ENCODE measurements around the gene UFSP1. TPM values are rescaled to one million over a fixed set of nuclear protein-coding genes. Genes with fewer than 3 reads are reported as not detected.
"Not testable (repeated sequence)": the region's sequence is repeated elsewhere in the genome, so short reads cannot be mapped to it uniquely, and the experiment has no call there.

UFSP1 gene
- total RNA-seq, 1 experiment from 2014 or later = 1.8 TPM

DNA sequence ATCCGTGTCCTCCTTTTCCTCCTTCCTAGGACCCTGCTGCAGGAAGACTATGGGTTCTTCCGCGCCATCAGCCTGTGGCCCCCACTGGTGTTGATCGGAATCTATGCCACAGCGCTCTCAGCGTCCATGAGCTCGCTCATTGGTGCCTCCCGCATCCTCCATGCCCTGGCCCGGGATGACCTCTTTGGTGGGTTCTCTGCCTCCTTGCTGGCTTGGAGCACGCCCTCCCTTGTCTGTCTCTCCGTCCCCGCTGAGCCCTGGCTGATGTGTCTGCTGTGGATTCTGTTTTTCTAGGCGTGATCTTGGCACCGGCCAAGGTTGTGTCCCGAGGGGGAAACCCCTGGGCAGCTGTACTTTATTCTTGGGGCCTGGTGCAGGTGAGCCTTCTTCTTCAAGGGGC lies 29.7 kb downstream of the UFSP1 start:
- no peak for DNase-seq (ENCODE audit: low spot score)

DNA sequence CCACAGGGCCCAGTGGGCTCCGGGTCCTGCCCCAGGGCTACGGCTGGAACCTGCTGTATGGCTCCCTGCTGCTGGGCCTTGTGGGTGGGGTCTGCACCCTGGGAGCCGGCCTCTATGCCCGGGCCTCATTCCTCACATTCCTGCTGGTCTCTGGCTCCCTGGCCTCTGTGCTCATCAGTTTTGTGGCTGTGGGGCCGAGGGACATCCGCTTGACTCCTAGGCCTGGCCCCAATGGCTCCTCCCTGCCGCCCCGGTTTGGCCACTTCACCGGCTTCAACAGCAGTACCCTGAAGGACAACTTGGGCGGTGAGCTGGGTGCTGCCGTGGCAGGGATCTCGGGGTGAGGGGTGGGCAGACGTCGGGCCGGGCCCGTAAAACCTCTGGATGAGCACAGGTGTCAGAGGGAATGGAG lies 32.6 kb downstream of the UFSP1 start:
- no peak for DNase-seq (ENCODE audit: low spot score)

DNA sequence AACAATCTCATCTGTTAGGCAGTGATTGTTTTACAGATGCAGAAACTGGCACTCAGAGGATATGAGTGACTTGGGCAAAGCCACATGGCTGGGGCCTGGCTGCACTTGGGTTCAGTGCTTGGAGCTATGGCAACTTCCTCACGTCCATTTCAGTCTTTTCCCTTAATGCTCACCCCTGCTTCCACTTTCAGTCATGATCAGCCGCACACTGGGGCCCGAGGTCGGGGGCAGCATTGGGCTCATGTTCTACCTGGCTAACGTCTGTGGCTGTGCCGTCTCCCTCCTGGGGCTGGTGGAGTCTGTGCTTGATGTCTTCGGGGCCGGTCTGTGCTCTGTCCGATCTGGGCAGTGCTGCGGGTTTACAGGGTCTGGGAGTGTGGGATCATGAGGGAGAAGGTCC lies 34.0 kb downstream of the UFSP1 start:
- DNase-seq (ENCODE audit: low spot score) = no peak

DNA sequence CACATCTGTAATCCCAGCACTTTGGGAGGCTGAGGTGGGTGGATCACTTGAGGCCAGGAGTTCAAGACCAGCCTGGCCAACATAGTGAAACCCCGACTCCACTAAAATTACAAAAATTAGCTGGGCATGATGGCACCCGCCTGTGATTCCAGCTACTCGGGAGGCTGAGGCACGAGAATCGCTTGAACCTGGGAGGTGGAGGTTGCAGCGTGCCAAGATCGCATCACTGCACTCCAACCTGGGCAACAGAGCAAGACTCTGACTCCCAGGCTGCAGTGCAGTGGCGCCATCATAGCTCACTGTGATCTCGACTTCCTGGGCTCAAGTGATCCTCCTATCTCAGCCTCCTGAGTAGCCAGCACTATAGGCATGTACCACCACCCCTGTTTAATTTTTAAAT lies 34.6 kb downstream of the UFSP1 start:
- not testable (repeated sequence) for DNase-seq (ENCODE audit: low spot score)

DNA sequence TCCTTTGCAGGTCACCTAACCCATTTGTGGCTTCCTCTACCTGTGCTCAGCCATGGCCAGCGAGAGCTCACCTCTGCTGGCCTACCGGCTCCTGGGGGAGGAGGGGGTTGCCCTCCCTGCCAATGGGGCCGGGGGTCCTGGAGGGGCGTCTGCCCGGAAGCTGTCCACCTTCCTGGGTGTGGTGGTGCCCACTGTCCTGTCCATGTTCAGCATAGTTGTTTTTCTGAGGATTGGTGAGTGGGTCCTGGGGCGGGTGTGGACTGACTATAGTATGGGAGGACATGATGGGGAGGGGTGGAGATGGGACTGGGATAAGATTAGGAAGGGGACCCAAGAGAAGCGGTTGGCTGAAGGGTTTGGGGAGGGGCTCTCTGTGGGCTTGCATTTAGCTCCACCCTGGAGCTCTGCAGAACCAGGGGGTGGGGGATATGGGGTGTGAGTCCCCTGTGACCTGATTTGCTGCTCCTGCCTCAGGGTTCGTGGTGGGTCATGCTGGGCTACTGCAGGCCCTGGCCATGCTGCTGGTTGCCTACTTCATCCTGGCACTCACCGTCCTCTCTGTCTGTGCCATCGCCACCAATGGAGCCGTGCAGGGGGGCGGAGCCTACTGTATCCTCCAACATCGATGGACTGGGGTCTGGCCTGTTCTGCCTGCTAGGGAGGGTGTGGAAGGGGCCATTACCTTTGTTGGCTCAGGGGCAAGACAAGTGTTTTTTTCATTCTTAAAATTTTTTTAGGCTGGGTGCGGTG lies 35.2 kb downstream of the UFSP1 start:
- DNase-seq (ENCODE audit: low spot score) = no peak

DNA sequence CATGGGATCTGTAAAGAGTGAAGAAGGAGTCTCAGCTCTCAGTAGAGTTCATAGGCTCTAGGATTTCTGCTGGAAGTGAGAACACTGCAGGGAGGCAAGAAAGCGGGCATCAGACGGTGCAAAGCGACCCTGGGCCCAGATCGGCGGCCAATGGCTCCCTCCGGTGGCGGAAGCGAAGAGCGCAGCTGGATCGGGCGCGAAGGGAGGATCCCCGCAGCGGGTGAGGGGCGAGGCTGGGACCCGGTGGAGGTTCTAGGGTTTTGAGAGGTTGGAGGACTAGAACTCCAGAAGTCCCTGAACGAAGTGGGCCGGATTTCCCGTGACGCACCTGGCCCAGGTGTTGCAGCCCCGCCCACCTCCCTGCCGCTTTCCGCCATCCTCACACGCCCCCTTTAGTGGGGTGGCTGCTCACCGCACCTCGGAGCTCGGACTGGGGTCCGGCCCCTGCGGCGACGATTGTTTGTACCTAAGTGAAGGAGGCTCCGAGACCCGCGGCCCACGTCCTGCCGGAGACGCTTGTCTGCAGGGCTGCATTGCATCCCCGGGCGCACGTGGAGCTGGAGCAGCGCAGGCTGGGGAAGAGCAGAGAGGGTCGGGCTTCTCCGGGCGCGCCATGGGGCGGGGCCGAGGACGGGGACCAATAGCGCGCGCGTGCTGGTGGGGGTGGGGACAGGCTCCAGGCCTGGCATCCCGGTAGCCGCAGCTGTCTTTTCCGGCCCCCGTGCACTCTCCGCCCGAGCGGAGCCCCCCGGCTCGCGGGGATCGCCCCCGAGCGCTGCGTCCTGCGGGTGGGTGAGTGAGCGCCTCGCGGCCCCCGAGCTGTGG lies 37.3 kb downstream of the UFSP1 start, which contains the start of gene SLC12A9:
Gene SLC12A9, plus strand, starts transcription at position 666 of the 825 bp plus-strand sequence. CDS start 1,485 bp downstream, outside the sequence.
- peak; percentile 82 for DNase-seq (ENCODE audit: low spot score)

DNA sequence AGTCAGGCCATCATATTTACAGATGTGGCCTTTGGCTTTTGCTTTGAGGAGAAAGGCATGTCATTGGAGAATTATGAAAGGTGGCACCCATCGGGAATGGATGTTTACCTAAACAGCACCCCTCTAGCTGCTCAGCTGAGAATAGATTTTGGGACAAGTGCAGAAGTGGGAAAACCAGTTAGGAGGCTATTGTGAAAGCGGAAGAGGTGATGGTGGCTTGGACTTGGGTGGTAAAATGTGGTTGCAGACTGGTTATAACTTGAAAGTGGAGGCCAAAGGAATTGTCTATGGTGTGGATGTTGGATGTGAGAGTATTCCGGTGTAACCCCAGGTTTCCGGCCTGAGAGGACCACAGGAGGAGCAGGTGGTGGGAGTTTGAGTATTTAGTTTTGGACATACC lies 42.2 kb downstream of the UFSP1 start:
- DNase-seq (ENCODE audit: low spot score) = no peak

DNA sequence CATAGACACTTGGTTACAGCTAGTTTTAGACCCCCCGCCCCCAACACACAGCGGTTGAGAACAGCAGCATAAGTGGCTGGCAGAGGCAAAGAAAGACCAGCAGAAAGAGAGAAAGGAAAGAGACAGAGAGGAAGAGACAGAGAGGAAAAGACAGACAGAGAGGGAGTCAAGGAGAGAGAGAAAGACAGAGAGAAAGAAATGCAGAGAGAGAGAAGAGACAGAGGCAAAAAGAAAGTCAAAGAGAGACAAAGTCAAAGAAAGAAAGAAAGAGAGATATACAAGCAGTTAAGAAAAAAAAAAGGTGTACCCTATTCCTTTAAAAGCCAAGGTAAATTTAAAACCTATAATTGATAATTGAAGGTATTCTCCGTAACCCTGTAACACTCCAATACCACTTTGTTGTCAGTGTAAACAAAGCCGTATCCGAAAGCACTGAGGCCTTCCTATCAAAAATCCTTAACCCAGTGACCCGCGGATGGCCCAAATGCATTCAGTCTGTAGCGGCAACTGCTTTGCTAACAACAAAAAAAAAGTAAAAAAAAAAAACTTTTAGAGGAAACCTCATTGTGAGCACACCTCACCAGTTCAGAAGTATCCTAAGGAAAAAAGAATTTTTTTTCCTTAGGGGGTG lies 48.9 kb downstream of the UFSP1 start:
- DNase-seq (ENCODE audit: low spot score) = no peak

DNA sequence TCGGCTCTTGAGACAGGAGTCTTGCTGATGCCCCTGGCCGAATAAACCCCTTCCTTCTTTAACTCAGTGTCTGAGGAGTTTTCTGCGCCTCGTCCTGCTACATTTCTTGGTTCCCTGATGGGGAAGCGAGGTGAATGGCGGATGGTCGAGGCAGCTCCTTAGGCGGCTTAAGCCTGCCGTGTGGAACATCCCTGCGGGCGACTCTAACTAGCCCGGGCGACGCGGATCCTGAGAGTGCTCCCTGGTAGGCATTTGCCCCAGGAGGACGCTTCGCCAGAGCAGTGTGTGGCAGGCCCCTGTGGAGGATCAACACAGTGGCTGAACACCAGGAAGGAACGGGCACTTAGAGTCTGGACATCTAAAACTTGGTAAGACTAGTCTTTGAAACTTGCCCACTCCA lies 50.2 kb downstream of the UFSP1 start:
- no peak for DNase-seq (ENCODE audit: low spot score)

Other genes starting within 250 kb of the UFSP1 start
- gene TFR2, start 248.2 kb downstream of the UFSP1 start, total RNA-seq (2014; rRNA removed; shearing (Covaris generic)) = not detected in 2 replicates
- not detected in 2 replicates for gene ACTL6B, start 233.3 kb downstream of the UFSP1 start, total RNA-seq (2014; rRNA removed; shearing (Covaris generic))
- gene GNB2, start 216.0 kb downstream of the UFSP1 start, total RNA-seq (2014; rRNA removed; shearing (Covaris generic)) = 94.3 and 104 TPM in 2 replicates
- 12.5 and 16.6 TPM in 2 replicates for gene GIGYF1, start 195.5 kb downstream of the UFSP1 start, total RNA-seq (2014; rRNA removed; shearing (Covaris generic))
- gene POP7, start 183.6 kb downstream of the UFSP1 start, total RNA-seq (2014; rRNA removed; shearing (Covaris generic)) = 76.9 and 110 TPM in 2 replicates
- gene EPO, start 169.2 kb downstream of the UFSP1 start, total RNA-seq (2014; rRNA removed; shearing (Covaris generic)) = not detected in 2 replicates
- not detected in 2 replicates for gene ZAN, start 156.1 kb downstream of the UFSP1 start, total RNA-seq (2014; rRNA removed; shearing (Covaris generic))
- gene EPHB4, start 62.2 kb downstream of the UFSP1 start, total RNA-seq (2014; rRNA removed; shearing (Covaris generic)) = 46.0 and 65.3 TPM in 2 replicates
- 9.6 and 12.4 TPM in 2 replicates for gene SLC12A9, start 37.0 kb downstream of the UFSP1 start, total RNA-seq (2014; rRNA removed; shearing (Covaris generic))
- gene TRIP6, start 22.3 kb downstream of the UFSP1 start, total RNA-seq (2014; rRNA removed; shearing (Covaris generic)) = 157 and 180 TPM in 2 replicates
- gene SRRT, start 14.6 kb downstream of the UFSP1 start, total RNA-seq (2014; rRNA removed; shearing (Covaris generic)) = 78.3 and 86.7 TPM in 2 replicates
- gene ACHE, start 6.2 kb upstream of the UFSP1 start, total RNA-seq (2014; rRNA removed; shearing (Covaris generic)) = 1.5 and 2.8 TPM in 2 replicates
- not detected in 2 replicates for gene MUC3A, start 59.8 kb upstream of the UFSP1 start, total RNA-seq (2014; rRNA removed; shearing (Covaris generic))
- gene MUC12, start 79.8 kb upstream of the UFSP1 start, total RNA-seq (2014; rRNA removed; shearing (Covaris generic)) = not detected in 2 replicates
- gene MUC17, start 130.4 kb upstream of the UFSP1 start, total RNA-seq (2014; rRNA removed; shearing (Covaris generic)) = not detected in 2 replicates
- gene TRIM56, start 195.8 kb upstream of the UFSP1 start, total RNA-seq (2014; rRNA removed; shearing (Covaris generic)) = 9.4 and 13.4 TPM in 2 replicates
- gene SERPINE1, start 237.4 kb upstream of the UFSP1 start, total RNA-seq (2014; rRNA removed; shearing (Covaris generic)) = 463 and 480 TPM in 2 replicates

All from A172 (cell line).